HFF-Myc (cell line): Measurements from ENCODE around the gene ZNF829.

Source experiments
- DNase-seq: peaks from one replicate; pipeline ENCODE4 v3.0.0-alpha.2; 2011; ENCODE audit warnings: low read depth; ENCODE audit errors: extremely low read depth
- H3K4me3 ChIP-seq: replicated peaks from 2 replicates; pipeline ENCODE4 v1.5.1; 2011; ENCODE audit warnings: low read depth, mild to moderate bottlenecking, control low read depth, low read length
- TF ChIP-seq, protein P1 (sequence below): IDR thresholded peaks from 2 replicates; pipeline ENCODE4 v1.5.1; 2012; ENCODE audit warnings: mild to moderate bottlenecking, low read depth, low read length, control low read depth; ENCODE audit errors: missing control alignments

Gene ZNF829

DNA sequence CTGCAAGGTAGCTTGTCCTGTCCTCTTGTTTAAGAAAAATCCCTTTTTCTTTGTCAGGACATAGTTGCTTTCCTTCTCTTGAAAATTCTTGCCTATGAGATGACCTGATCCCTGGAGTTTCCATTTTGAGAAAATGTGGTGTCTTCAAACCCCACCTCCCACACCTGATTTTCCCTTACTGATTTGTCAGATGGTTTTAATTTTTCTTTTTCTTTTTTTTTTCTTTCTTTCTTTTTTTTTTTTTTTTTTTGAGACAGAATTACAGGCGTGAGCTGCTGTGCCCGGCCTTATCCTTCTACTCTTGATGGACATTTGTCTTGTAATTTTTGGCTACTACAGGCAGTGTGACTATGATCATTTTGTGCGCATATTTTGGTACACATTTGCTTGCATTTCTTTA, 64.2 kb downstream of the ZNF829 start:
- TF ChIP-seq, protein P1, sequence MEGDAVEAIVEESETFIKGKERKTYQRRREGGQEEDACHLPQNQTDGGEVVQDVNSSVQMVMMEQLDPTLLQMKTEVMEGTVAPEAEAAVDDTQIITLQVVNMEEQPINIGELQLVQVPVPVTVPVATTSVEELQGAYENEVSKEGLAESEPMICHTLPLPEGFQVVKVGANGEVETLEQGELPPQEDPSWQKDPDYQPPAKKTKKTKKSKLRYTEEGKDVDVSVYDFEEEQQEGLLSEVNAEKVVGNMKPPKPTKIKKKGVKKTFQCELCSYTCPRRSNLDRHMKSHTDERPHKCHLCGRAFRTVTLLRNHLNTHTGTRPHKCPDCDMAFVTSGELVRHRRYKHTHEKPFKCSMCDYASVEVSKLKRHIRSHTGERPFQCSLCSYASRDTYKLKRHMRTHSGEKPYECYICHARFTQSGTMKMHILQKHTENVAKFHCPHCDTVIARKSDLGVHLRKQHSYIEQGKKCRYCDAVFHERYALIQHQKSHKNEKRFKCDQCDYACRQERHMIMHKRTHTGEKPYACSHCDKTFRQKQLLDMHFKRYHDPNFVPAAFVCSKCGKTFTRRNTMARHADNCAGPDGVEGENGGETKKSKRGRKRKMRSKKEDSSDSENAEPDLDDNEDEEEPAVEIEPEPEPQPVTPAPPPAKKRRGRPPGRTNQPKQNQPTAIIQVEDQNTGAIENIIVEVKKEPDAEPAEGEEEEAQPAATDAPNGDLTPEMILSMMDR: no peak
- H3K4me3 ChIP-seq: peak overlapping the region; percentile 73; the same call in 1 of the 2 replicates
- no peak for DNase-seq

DNA sequence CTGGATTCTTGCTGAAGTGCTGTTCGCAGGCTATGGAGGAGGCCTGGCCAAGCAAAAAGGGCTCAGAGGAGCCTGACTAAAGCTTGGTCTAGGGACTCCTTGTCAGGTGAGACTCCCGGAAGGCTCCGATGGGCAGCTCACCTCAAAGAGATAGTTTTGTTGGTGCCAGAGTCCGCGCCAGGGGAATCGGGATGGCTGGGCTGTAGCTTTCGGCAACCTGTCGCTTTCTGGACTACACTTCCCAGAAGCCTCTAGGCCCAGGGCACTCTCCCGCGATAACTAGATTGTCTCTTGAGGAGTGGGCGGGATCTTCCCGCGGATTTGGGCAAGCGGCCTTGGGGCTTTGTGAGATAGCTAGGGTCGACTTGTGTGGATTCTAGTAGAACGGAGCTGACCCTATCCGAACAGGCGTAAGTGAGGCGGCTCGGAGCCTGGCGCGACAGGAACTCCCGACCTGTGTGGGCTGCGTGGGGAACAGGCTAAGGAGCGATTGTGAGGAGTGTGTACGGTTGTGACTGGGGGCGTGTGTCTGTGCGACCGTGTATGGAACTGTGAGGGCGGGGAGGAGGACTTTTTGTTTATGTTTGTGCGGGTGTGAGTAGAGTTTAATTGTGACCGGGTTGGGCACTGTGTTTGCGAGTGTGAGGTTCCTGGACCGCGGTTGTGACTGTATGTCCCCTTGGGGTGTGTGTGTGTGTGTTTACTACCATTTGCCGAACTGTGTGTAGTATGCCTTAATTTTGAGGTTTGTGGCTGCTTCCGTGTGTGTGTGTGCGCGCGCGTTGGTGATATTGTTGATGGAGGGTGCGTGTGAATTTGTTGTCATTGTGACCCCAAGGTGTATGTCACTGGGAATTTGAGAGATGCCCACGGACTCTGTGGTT, 65.3 kb downstream of the ZNF829 start, which contains the start of gene ZNF345:
TSS of gene ZNF345 (plus strand) at position 318 of the 884 bp plus-strand sequence. CDS start 25,955 bp downstream, outside the sequence.
- H3K4me3 ChIP-seq: peak within 1 kb of the TSS; percentile 73
- TF ChIP-seq, protein P1: no peak
- peak; percentile 70 for DNase-seq

DNA sequence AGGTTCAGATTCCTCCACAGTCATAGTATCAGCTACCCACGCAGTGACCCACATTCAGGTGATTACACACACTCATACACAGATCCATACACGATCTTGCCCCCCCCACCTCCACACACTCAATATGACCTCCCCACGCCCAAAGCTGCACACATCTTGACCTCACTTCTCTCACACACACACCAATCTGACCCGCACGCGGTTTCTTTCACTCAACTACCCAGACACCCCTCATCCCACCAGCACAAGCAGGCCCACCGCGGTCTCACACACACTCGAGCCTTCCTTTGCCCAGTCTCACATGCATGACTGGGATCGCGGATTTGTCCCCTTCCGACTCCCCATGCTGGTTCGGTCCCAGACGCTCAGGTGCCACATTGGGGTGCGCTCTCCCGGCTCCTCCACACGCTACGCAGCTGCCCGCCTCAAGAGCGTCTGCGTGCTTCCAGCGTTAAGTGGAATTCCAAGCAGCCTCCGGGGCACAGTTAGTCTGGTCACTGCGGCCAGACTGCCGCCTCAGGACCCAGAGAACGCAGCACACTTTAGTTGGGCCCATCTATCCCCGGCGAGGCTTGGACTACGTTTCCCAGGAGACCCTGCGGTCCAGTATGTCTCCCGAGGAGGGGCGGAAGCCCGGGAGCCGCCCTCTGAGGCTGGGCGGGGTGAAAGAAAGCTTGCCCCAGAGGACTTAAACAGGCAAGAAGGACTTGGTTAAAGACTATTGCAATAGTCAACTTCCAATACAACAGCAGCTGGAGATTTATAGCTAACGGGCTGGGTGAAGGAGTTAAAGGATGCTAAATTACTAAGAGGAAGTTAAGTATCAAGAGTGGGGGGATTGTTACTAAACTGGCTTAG, 66.2 kb downstream of the ZNF829 start:
- TF ChIP-seq, protein P1: no peak
- peak; percentile 36 for DNase-seq
- H3K4me3 ChIP-seq: peak overlapping the region; percentile 73

DNA sequence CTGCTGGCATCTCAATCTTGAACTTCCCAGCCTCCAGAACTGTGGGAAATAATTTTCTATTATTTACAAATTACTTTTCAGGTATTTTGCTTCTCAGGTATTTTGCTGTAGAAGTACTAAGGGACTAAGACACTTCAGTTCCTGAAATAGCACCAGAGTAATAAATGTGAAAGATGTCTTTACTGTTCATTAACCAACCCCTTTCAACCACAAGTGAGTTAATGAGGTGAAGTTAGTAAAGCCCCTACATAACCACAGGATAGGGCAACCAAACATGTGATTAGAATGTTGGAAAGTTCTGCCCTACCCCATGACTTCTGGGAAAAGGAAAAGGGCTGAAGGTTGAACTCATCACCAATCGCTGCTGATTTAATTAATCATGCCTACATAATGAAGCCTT, 68.1 kb downstream of the ZNF829 start:
- TF ChIP-seq, protein P1: no peak
- no peak overlapping the region for H3K4me3 ChIP-seq
- DNase-seq: no peak

DNA sequence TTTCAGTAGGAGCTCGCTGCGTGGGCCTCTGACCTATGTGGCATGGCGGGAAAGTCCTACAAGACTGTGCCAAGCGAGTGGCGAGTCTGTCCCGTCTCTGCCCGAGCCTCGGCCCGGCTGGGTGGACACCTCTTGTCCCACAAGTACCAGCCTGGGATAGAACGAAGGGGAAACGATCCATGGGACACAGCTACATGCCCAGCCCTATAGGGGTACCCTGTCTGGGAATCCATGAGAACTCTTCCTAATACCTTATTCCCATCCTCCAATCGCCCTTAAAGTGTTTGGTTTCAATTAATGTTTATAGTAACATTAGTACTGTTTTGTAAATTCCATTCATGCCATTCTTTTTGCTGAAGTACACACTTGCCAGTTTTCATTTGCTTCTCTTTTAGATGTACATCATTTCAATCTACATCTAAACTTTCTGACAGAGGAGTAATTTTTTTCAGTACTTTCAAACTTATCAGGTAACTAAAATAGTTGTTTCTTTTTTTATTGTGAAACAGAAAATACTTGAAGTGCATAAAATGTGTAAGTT, 77.2 kb downstream of the ZNF829 start:
- TF ChIP-seq, protein P1: no peak
- peak overlapping the region; percentile 59 for H3K4me3 ChIP-seq
- DNase-seq: no peak
